CD1c-positive myeloid dendritic cell (primary cell): Measurements from ENCODE around the gene TBRG4.
A peak's percentile ranks its signal among the peaks of the same experiment; 100 is the strongest.
"Not testable (repeated sequence)": the region's sequence is repeated elsewhere in the genome, so short reads cannot be mapped to it uniquely, and the experiment has no call there.

Experiments used
- DNase-seq: peaks from one replicate; pipeline ENCODE4 v3.0.0-alpha.2; 2016; ENCODE audit errors: extremely low spot score

Gene TBRG4

DNA sequence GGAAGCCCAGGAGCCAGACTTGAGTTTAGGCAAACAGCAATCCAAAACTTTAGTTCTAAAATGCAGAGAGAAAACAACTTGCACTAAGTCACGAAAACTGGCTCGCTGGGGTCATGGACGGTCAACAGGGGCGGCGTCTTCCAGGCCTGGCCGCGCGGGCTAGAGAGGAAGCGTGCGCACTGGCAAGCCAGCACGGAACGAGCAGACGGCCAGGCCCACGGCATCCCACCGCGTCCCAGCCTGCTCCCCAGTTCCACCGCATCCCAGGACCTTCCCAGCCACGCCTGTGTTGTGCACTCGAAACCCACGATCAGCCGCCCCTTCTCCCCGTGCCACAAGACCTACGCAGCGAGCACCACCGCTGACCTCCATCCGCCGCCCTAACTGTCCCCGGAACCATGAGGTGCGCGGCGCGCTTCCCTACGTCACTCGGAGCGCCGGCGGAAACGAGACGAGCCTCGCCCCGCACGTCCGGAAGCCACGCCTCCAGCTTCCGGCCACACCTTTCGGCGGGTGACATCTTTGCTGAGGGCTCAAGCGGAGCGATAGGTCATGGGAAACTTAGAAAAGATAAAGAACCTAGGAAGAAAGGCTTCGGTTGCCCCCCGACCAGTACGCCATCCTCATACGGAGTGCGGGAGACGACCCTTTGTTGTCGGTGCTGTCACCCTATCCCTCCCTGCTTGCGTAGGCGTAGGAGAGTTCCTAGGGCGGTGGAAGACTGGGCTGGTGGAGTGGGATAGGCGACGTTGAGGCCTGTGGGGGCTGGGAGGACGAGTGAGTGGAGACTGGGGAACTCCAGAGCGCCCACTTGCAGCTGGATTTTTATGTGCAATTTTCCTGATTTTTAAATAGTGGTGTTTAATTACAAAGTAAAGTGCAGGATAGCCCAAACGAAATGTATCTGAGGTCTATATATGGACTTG, at the start of gene TBRG4:
Gene TBRG4 (minus strand): TSS at position 400 of the 926 bp plus-strand sequence. CDS start 2,460 bp downstream, outside the sequence.
- peak; percentile 99 for DNase-seq

GRCh38 chr7:45161138-45161537, 49.6 kb upstream of the TBRG4 start:
- DNase-seq: no peak

GRCh38 chr7:45160417-45160881, 49.0 kb upstream of the TBRG4 start:
- DNase-seq: peak; percentile 20

DNA sequence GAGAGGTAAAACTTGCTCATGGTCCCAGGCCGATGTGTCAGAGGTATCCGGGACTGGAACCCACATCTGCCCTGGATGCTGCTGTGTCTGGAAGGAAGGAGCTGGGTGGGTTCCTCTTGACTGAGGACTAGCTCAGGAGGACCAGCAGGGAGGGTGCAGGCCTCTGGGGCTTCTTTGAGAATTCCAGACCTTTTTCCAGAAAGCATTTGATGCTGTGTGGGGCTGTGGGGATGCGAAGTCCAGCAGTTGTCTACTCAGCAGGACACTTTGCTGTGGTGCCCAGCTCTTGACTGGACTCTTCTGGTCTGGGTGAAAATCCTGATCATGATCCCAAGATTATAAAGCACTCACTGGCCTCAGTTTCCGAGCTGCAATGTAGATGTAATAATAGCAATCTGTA, 47.8 kb upstream of the TBRG4 start:
- no peak for DNase-seq

GRCh38 chr7:45158471-45158870, 47.0 kb upstream of the TBRG4 start:
- DNase-seq: no peak

DNA sequence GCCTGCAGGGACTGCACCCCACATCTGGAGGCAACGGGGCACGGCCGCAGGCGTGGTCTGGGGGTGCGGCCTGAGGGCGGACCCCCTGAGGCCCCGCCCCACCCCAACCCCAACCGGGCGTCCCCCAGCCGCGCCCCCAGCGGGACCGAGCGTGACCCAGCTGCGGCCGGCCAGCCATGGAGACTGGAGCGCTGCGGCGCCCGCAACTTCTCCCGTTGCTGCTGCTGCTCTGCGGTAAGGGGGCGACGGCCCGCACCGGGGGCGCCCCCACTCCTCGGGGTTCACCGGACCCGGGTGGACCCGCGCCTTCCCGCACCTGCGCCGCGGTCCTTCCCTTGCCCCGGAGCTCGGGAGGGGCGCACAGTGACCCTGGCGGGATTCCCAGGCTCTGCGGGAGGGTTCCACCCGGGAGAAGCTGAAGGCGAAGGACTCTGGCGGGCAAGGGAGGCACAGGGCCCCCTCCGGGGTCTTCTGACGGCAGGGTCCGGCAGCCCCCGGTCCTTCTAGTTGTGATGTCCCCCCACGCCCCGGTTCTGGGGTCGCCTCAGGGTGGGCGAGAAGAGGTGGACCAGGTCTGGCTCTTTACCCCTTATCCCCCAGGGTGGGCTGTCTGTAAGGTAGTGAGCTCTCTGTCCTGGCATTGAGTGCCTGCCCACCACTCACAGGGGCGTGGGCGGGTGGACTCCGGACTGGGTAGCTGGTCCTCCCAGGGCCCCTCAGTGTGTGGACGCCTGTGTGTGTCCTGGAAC, 46.3 kb upstream of the TBRG4 start, which contains the start of gene RAMP3:
Gene RAMP3 (plus strand): TSS at position 139 of the 749 bp plus-strand sequence. CDS start 38 bp downstream, at position 177.
- DNase-seq: no peak

- DNase-seq: no peak
These were observed 45.8 kb upstream of the TBRG4 start for GRCh38 chr7:45157286-45157652.

DNA sequence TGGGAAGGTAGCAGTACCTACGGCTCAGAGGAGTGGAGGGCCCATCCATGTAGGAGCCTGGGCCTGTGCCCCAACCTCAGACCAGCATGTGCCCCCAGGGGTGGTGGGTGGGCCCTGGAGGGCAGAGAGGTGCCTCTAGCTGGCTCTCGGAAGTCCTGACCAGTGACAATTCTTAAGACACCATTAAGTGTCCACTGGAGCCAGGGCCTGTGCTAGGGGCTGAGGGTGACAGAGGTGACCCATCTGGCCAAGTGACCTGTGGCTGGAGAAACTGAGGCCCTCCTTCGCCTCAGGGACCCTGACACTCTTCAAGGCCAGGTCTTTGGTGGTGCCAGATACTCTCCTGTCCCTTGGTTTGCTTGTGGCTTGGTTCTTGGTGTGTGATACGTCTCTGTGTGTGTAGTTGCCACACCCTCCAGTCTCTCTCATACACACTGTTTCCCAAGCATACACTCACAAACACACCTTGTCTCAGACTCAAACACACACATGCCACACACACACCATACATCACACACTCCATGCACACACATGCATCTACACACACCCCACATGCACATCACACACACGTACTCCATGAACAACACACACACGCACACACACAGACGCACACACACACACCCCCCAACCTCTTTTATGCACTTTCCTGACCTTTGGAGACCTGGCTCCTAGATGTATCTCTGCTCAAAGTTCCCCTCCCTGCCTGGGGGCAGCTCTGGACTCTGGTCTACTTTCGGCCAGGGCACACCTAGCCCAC, 45.2 kb upstream of the TBRG4 start:
- DNase-seq: no peak

- no peak for DNase-seq
These were observed 44.4 kb upstream of the TBRG4 start for GRCh38 chr7:45155941-45156340.

DNA sequence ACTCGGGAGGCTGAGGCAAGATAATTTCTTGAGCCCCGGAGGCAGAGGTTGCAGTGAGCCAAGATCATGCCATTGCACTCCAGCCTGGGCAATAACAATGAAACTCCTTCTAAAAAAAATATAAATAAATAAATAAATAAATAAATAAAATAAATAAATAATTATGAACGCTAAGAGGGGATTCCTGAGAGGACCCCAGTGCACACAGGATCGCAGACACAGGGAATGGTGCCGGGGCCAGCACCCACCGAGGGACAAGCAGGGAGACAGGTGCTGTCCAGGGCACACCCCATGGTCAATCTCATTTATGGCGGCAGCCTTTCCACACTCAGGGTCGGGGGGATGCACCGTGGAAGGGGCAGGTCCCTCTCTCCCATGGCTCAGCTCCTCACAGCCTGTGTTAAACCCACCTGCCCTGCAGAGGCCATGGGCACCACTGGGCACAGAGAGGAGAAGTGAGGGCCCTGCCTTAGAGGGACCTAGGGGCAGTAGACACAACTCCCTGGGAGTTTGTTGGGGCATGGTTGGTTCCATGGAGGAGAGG, 43.9 kb upstream of the TBRG4 start:
- DNase-seq: no peak

DNA sequence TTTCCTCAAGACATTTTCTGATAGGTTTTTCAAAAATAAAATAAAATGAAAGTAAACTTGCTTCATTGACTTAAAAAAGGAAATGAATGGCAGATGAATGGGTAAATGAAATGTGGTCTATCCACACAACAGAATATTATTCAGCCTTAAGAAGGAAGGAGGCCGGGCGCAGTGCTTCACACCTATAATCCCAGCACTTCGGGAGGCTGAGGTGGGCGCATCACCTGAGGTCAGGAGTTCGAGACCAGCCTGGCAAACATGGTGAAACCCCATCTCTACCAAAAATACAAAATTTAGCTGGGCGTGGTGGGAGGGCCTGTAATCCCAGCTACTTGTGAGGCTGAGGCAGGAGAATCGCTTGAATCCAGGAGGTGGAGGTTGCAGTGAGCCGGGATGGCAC, 42.4 kb upstream of the TBRG4 start:
- not testable (repeated sequence) for DNase-seq

DNA sequence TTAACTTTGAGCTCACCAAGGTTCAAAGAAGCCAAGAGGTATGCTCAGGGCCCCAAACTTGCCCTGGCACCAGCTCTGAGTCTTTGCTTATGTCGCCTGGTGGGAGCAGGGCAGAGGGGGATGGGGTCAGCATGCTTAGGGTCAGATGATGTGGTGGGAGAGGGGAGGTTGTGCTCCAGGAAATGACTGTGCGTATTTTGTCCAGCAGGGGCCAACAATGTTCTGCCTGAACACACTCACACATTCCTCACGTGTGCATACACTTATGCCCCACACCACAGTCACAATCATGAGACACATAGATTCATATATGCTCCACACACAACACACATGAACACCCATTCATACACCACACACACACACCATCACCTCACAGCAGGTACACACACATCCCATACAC, 41.7 kb upstream of the TBRG4 start:
- DNase-seq: no peak

DNA sequence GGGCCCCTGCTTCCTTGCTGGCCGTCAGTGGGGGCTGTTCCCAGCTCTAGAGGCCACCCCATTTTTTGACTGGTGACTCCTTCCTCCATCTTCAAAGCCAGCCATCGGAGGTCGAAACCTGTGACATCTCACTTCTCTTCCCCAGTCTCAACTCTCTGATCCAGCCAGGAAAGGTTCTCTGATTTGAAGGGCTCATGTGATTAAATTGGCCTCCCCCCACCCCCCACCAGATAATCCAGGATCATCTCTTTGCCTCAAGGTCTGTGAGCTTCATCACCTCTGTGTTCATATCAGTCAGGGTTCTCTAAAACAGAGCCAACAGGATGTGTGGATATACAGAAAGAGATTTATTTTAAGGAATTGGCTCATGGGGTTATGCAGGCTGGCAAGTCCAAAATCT, 40.5 kb upstream of the TBRG4 start:
- no peak for DNase-seq

DNA sequence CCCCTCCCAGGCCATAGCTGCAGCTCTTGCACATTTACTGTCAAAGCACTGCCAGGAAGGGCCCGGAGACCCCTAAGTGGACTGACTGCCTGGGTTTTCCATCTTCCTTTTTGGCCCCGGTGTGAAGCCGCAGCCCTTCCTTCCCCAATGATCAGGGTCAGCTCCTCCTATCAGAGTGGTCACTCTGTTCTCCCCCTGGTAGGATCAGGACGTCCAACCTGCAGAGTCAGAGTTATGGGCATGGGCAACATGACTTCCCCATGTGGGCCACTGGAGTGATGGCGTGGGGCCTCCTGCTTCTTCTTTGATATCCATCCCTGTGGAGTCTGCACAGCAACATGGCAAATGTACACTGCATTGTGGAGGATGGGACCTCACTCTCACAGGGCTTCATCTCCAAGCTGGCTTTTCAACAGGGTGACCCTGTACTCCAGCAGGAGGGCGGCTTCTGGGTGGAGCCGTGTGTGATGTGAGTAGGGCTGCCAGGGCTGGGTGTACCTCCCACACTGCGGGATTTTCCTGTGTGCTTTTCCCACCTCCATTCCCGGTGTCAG, 39.7 kb upstream of the TBRG4 start:
- no peak for DNase-seq

- no peak for DNase-seq
These were observed 38.7 kb upstream of the TBRG4 start for GRCh38 chr7:45150199-45150598.

DNA sequence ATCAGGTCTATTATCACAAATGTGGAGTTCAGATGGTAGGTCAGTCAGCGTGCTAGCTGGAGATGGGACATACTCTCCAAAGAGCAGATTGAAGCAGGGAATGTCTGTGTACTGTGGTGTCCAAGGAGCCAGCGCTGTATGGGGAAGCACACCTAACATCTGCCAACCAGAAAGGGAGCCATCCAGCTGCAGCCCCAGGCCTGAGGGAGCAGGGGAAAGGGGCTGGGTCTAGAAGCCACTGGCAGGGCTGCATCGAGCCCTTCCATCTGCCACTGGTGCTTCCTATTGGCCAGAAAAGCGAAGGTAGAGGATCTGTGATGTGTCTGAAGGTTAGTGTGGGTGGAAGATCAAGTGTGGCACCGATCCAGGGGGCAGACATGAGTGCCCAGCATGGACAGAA, 38.1 kb upstream of the TBRG4 start:
- no peak for DNase-seq

DNA sequence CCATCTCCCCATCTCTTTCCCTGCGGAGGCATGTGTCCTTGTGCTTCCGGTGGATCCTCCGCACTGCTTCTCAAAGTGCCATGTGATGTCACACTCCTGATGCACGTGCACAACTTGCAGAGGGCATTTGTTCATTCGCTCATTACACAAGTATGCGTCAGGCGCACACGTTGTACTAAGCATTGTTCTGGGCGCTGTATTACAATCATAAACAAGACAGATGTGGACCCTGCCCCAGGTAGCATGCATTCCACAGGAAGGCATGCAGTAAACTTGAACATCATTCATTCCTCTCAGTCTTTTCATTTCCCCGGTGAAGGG, 37.1 kb upstream of the TBRG4 start:
- no peak for DNase-seq

- no peak for DNase-seq
These were observed 36.6 kb upstream of the TBRG4 start for GRCh38 chr7:45147858-45148652.

DNA sequence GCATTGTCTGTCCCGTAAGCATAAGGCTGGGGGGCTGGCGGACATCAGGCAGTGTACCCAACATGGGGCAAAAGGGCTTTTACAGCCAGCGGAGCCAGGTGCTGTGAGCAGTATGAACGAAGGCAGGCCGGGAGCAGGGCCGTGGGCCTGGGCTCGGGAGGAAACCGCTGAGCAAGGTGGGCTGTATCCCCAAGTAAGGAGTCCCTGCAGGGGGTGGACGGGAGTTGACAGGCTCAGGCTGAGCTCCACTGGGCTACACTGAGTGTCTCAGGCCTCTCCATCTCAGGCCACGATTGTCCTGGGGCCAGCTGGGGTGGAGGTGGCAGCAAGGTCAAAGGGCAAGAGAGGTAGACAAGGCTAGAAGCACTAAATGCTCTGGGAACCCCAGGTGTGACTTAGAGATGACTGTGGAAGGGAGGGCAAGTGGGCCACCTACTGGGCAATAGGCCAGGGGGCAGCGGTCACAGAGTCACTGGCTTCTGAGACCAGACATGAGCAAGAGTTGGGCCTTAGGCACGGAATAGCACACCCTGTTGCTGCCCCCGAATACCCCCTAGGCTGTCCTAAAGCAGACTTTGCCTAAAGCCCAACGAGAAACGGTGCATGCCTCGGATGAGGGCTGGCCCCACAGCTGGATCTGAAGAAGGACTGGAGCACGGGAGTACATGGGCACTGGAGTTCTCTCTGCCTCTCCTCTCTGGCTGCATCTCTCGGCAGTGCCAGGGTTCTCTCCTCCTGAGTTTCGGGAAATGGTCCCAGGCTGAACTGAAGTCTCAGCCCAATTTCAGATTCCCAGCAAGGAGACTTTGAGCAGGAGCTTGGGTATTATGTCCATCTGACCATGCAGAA, 35.3 kb upstream of the TBRG4 start:
- DNase-seq: no peak

- DNase-seq: no peak
These were observed 34.4 kb upstream of the TBRG4 start for GRCh38 chr7:45145881-45146280.
